ENCODE results near the gene BCAS3.

The BCAS3 gene

GRCh38 chr17:60944751-60945150 is 267.1 kb downstream of the BCAS3 start:
- no CpG with 5 or more reads among the region's 3 CpGs for WGBS, 2 experiments (ENCODE audit: insufficient coverage in 2 of 2)
- Histone ChIP-seq H3K4me3 (ENCODE audit: extremely low read depth, insufficient read depth, low read length, poor library complexity, severe bottlenecking) (no peak overlapping the region), H3K36me3 (ENCODE audit: control insufficient read depth, insufficient read depth, low read length) (no peaks in the 10 kb centered on the region), H3K4me1 (ENCODE audit: control insufficient read depth, insufficient read depth, low read length, poor library complexity, severe bottlenecking) (no peaks in the 10 kb centered on the region), H3K27ac (ENCODE audit: low read depth, low read length, severe bottlenecking) (no peak overlapping the region), H3K9me3 (ENCODE audit: control insufficient read depth, low read length) (no peaks in the 10 kb centered on the region)

- WGBS, 2 experiments (ENCODE audit: insufficient coverage in 2 of 2): no CpG with 5 or more reads among the region's 1 CpG
- no peaks in the 10 kb centered on the region for H3K9me3 ChIP-seq (ENCODE audit: control insufficient read depth, low read length)
These were observed 269.4 kb downstream of the BCAS3 start for GRCh38 chr17:60947100-60947499.

GRCh38 chr17:60947543-60947942 is 269.9 kb downstream of the BCAS3 start:
- WGBS, 2 experiments (ENCODE audit: insufficient coverage in 2 of 2): 92% methylated on average over 3 of the region's 3 CpGs; no CpG with 5 or more reads in 1 of the 2 experiments
- H3K36me3 ChIP-seq (ENCODE audit: control insufficient read depth, insufficient read depth, low read length): no peaks in the 10 kb centered on the region
- no peak overlapping the region for H3K4me3 ChIP-seq (ENCODE audit: extremely low read depth, insufficient read depth, low read length, poor library complexity, severe bottlenecking)
- H3K4me1 ChIP-seq (ENCODE audit: control insufficient read depth, insufficient read depth, low read length, poor library complexity, severe bottlenecking): no peaks in the 10 kb centered on the region
- H3K27ac ChIP-seq (ENCODE audit: low read depth, low read length, severe bottlenecking): no peak overlapping the region
- no peaks in the 10 kb centered on the region for H3K9me3 ChIP-seq (ENCODE audit: control insufficient read depth, low read length)

More at GRCh38 chr17:60947100-60947499, 269.4 kb downstream of the BCAS3 start:
- Histone ChIP-seq H3K36me3 (ENCODE audit: control insufficient read depth, insufficient read depth, low read length) (no peaks in the 10 kb centered on the region), H3K4me1 (ENCODE audit: control insufficient read depth, insufficient read depth, low read length, poor library complexity, severe bottlenecking) (no peaks in the 10 kb centered on the region), H3K27ac (ENCODE audit: low read depth, low read length, severe bottlenecking) (no peak overlapping the region), H3K4me3 (ENCODE audit: extremely low read depth, insufficient read depth, low read length, poor library complexity, severe bottlenecking) (no peak overlapping the region)

GRCh38 chr17:60952747-60953146 is 275.1 kb downstream of the BCAS3 start:
- Histone ChIP-seq H3K36me3 (ENCODE audit: control insufficient read depth, insufficient read depth, low read length) (no peaks in the 10 kb centered on the region), H3K9me3 (ENCODE audit: control insufficient read depth, low read length) (no peaks in the 10 kb centered on the region), H3K27ac (ENCODE audit: low read depth, low read length, severe bottlenecking) (no peak overlapping the region), H3K4me3 (ENCODE audit: extremely low read depth, insufficient read depth, low read length, poor library complexity, severe bottlenecking) (no peak overlapping the region), H3K4me1 (ENCODE audit: control insufficient read depth, insufficient read depth, low read length, poor library complexity, severe bottlenecking) (no peaks in the 10 kb centered on the region)
- 90 to 100% methylated on average over 1 to 3 of the region's 3 CpGs for WGBS, 2 experiments (ENCODE audit: insufficient coverage in 2 of 2)

- WGBS, 2 experiments (ENCODE audit: insufficient coverage in 2 of 2): 83 to 100% methylated on average over 2 of the region's 2 CpGs
- Histone ChIP-seq H3K4me3 (ENCODE audit: extremely low read depth, insufficient read depth, low read length, poor library complexity, severe bottlenecking) (no peak overlapping the region), H3K36me3 (ENCODE audit: control insufficient read depth, insufficient read depth, low read length) (no peaks in the 10 kb centered on the region), H3K9me3 (ENCODE audit: control insufficient read depth, low read length) (peaks cover 8% of the 10 kb centered on the region), H3K27ac (ENCODE audit: low read depth, low read length, severe bottlenecking) (no peak overlapping the region), H3K4me1 (ENCODE audit: control insufficient read depth, insufficient read depth, low read length, poor library complexity, severe bottlenecking) (peaks cover 14% of the 10 kb centered on the region)
These were observed 281.4 kb downstream of the BCAS3 start for GRCh38 chr17:60959011-60959410.

GRCh38 chr17:60959696-60960095 is 282.0 kb downstream of the BCAS3 start:
- Histone ChIP-seq H3K27ac (ENCODE audit: low read depth, low read length, severe bottlenecking) (no peak overlapping the region), H3K36me3 (ENCODE audit: control insufficient read depth, insufficient read depth, low read length) (no peaks in the 10 kb centered on the region), H3K4me1 (ENCODE audit: control insufficient read depth, insufficient read depth, low read length, poor library complexity, severe bottlenecking) (peaks cover 14% of the 10 kb centered on the region), H3K4me3 (ENCODE audit: extremely low read depth, insufficient read depth, low read length, poor library complexity, severe bottlenecking) (no peak overlapping the region), H3K9me3 (ENCODE audit: control insufficient read depth, low read length) (peaks cover 8% of the 10 kb centered on the region)

- Histone ChIP-seq H3K36me3 (ENCODE audit: control insufficient read depth, insufficient read depth, low read length) (no peaks in the 10 kb centered on the region), H3K4me1 (ENCODE audit: control insufficient read depth, insufficient read depth, low read length, poor library complexity, severe bottlenecking) (peaks cover 14% of the 10 kb centered on the region), H3K4me3 (ENCODE audit: extremely low read depth, insufficient read depth, low read length, poor library complexity, severe bottlenecking) (no peak overlapping the region), H3K27ac (ENCODE audit: low read depth, low read length, severe bottlenecking) (no peak overlapping the region), H3K9me3 (ENCODE audit: control insufficient read depth, low read length) (peaks cover 8% of the 10 kb centered on the region)
- WGBS, 2 experiments (ENCODE audit: insufficient coverage in 2 of 2): 95% methylated on average over 3 of the region's 3 CpGs; no CpG with 5 or more reads in 1 of the 2 experiments
These were observed 282.9 kb downstream of the BCAS3 start for GRCh38 chr17:60960398-60961065.

- Histone ChIP-seq H3K36me3 (ENCODE audit: control insufficient read depth, insufficient read depth, low read length) (no peaks in the 10 kb centered on the region), H3K4me3 (ENCODE audit: extremely low read depth, insufficient read depth, low read length, poor library complexity, severe bottlenecking) (no peak overlapping the region), H3K27ac (ENCODE audit: low read depth, low read length, severe bottlenecking) (no peak overlapping the region), H3K4me1 (ENCODE audit: control insufficient read depth, insufficient read depth, low read length, poor library complexity, severe bottlenecking) (peaks cover 9% of the 10 kb centered on the region), H3K9me3 (ENCODE audit: control insufficient read depth, low read length) (peaks cover 8% of the 10 kb centered on the region)
- 82% methylated on average over 2 of the region's 2 CpGs; no CpG with 5 or more reads in 1 of the 2 experiments for WGBS, 2 experiments (ENCODE audit: insufficient coverage in 2 of 2)
These were observed 286.5 kb downstream of the BCAS3 start for GRCh38 chr17:60964160-60964559.

GRCh38 chr17:60968266-60968665 is 290.6 kb downstream of the BCAS3 start:
- H3K4me1 ChIP-seq (ENCODE audit: control insufficient read depth, insufficient read depth, low read length, poor library complexity, severe bottlenecking): no peaks in the 10 kb centered on the region
- no peaks in the 10 kb centered on the region for H3K36me3 ChIP-seq (ENCODE audit: control insufficient read depth, insufficient read depth, low read length)
- 75 to 83% methylated on average over 1 of the region's 2 CpGs for WGBS, 2 experiments (ENCODE audit: insufficient coverage in 2 of 2)
- no peak overlapping the region for H3K27ac ChIP-seq (ENCODE audit: low read depth, low read length, severe bottlenecking)
- H3K9me3 ChIP-seq (ENCODE audit: control insufficient read depth, low read length): peaks cover 5% of the 10 kb centered on the region
- H3K4me3 ChIP-seq (ENCODE audit: extremely low read depth, insufficient read depth, low read length, poor library complexity, severe bottlenecking): no peak overlapping the region

- H3K4me1 ChIP-seq (ENCODE audit: control insufficient read depth, insufficient read depth, low read length, poor library complexity, severe bottlenecking): no peaks in the 10 kb centered on the region
- WGBS, 2 experiments (ENCODE audit: insufficient coverage in 2 of 2): no CpG with 5 or more reads among the region's 1 CpG
- H3K4me3 ChIP-seq (ENCODE audit: extremely low read depth, insufficient read depth, low read length, poor library complexity, severe bottlenecking): no peak overlapping the region
These were observed 291.9 kb downstream of the BCAS3 start for GRCh38 chr17:60969500-60970037.

GRCh38 chr17:60970741-60971140 is 293.1 kb downstream of the BCAS3 start:
- H3K4me1 ChIP-seq (ENCODE audit: control insufficient read depth, insufficient read depth, low read length, poor library complexity, severe bottlenecking): no peaks in the 10 kb centered on the region

More at GRCh38 chr17:60969500-60970037, 291.9 kb downstream of the BCAS3 start:
- Histone ChIP-seq H3K27ac (ENCODE audit: low read depth, low read length, severe bottlenecking) (no peak overlapping the region), H3K9me3 (ENCODE audit: control insufficient read depth, low read length) (peaks cover 5% of the 10 kb centered on the region), H3K36me3 (ENCODE audit: control insufficient read depth, insufficient read depth, low read length) (no peaks in the 10 kb centered on the region)

More at GRCh38 chr17:60970741-60971140, 293.1 kb downstream of the BCAS3 start:
- Histone ChIP-seq H3K27ac (ENCODE audit: low read depth, low read length, severe bottlenecking) (no peak overlapping the region), H3K4me3 (ENCODE audit: extremely low read depth, insufficient read depth, low read length, poor library complexity, severe bottlenecking) (no peak overlapping the region), H3K9me3 (ENCODE audit: control insufficient read depth, low read length) (peaks cover 5% of the 10 kb centered on the region), H3K36me3 (ENCODE audit: control insufficient read depth, insufficient read depth, low read length) (no peaks in the 10 kb centered on the region)

Data from mesodermal cell (in vitro differentiated cells).